GM04503 (cell line): ENCODE results near the gene ADCY10.

Experiments used
- DNase-seq: peaks from one replicate; pipeline ENCODE4 v3.0.0-alpha.2; 2012; ENCODE audit warnings: low read depth

ADCY10 gene

DNA sequence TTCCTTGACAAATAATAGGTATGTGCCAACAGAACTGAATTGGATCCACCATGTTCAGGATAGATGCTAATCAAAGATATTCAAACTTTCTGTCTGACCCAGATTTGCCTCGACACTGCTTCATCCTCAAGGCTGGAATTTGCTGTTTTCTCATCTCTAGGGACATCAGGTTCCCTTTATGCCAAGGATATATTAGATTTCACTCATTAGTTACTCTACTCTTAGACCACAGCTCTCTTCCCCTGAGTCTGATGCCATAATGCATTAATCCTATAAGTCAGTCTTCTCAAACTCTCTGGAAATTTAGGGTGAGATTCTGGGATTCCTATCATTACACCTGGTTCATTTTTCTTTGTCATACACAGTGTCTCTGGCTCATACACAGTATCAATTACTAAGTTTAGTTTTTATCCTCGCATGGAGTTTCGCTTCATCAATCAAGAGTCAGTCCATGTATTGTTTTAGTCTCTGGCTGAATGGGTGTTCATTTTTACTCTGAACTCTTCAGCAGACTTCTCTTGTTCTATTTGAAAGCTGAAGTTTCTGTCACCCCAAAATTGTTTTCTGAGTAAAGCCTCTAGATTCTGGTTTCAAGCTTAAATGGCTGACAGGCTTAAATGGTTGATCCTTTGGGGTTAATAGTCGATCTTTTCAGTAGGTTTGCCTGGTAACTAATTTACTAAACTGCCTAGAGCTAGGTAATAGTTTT, 13.3 kb upstream of the ADCY10 start:
- no peak for DNase-seq

GRCh38 chr1:167926486-167926997, 12.6 kb upstream of the ADCY10 start:
- no peak for DNase-seq

DNA sequence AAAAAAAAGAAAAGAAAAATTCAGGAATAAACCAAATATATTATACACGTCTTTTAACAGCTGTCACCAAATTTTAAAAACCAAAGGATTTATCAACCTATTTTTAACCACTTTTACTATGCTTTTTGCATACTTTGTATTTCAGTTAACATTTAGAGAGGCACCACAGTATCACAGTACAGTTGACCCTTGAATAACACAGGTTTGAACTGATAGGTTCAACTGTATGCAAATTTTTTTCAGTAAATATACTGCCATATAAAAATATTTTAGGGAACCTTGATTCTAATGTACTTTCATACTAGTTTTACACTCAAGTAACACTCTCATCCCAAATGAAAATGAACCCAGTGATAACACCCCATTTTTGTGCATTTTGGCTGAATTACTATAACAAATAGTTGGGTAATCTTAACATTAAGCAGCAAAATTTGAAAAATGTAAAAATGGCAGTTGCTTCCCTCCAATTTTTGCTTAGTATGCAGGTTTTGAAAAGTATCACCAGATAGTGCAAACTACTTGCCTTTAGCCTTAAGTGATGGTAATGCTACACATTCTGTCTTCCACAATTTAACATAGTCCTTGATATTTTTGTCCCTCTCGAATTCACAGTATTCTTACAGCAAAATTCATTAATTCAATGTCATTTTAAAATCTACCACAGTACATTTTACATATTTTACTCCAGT, 10.8 kb upstream of the ADCY10 start:
- no peak for DNase-seq

DNA sequence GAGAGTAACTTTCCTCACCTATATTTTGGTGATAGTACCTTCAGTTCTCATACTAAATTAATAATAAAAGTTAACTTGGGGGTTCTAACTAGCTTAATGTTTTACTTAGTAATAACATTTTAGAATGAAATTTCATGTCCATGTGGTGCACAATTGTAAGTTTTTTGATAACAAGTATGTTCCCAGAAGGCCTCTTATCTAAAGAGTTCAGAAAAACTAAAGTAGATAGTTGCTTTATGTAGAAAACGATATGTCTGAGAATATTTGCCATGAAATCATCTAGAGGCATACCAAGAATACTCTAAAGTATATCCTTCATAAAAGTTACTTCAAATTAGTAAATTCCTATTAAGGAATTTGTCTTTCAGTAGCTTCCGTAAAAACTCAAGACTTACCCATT, 10.2 kb upstream of the ADCY10 start:
- DNase-seq, result no peak

DNA sequence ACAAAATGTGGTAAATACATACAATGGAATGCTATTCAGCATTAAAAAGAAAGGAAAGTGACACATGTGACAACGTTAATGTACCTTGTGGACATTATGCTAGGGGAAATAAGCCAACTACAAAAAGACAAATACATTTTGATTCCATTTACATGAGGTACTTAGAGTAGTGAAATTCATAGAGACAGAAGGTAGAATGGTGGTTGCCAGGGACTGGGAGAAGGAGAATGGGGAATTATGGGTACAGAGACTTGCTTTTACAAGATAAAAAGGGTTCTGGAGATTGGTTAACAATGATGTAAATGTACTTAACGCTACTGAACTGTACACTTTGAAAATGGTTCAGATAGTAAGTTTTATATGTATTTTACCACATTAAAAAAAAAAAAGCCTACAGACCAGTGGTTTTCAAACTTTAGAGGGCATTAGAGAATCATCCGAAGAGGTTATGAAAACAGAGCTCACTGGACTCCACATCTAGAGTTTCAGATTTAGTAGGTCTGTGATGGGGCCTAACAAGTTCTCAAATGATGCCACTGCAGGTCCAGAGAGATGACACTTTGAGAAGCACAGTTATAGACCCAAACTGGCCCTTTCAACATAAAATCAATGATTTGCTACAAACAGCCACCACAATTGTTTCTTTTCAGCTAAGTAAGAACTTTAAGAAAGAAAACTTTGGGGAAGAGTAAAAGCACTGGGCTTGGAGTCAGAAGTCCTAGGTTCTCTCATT, 9.6 kb upstream of the ADCY10 start:
- no peak for DNase-seq

- DNase-seq, result no peak
These were observed 8.7 kb upstream of the ADCY10 start for GRCh38 chr1:167922611-167923074.

- DNase-seq, result no peak
These were observed 8.1 kb upstream of the ADCY10 start for GRCh38 chr1:167922023-167922422.

DNA sequence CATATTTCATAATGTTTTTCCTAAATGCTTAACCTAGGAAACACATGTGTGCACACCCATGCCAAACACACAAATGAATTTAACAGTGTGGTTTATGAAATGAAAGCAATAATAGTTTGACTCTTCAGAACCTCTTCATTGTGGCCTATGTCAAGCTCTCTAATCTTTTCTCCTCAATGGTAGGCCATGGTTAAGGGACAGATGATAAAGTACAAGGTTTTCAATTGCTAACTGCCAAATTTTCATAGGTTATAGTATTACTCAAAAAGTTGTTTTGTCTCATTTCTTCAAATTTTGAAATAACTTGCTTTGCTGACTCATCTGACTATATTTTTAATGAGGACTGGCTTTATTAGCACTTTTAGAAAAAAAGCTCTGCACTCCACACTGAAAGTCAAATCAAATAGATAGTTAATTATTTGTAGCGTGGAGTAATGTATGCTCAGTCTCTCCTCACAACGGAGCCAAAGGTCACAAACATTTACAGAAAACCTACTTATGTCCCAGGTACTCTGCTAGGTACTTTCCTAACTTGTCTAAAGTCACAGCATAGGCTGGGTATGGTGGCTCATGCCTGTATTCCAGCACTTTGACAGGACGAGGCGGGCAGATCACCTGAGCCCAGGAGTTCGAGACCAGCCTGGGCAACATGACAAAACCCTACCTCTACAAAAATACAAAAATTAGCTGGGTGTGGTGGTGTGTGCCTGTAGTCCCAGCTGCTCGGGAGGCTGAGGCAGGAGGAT, 3.0 kb upstream of the ADCY10 start:
- no peak for DNase-seq

DNA sequence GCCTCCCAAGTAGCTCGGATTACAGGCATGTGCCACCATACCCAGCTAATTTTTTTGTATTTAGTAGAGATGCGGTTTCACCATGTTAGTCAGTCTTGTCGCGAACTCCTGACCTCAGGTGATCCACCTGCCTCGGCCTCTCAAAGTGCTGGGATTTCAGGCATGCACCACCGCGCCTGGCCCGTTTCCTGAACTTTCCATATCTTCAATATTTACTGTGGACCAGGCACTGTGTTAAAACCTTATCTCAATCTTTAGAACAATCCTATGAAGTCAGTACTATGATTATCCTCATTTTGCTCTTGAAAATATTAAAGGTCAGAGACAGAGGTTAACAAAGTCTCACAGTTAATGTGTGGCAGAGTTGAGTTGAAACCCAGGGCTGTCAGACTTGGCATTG, 1.6 kb upstream of the ADCY10 start:
- no peak for DNase-seq

DNA sequence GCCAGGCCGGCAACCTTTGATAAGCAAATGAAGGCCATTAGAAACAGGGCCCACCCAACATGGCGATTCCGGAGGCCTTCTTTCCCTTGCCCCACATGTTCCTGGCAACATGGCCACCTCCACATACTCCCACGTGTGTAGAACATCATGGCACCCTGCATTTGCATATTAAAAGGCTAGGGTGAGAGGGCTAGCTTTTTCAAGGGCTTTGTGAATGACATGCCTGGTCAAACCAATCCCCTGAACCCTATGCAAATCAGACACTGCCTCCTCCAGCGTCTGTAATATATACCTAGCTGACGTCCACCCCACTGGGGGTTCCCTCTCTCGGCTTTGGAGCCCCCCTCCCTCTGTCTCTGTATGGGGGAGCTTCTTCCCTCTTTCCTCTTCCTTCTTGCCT, 1.6 kb downstream of the ADCY10 start:
- DNase-seq, result no peak

- DNase-seq, result no peak
These were observed 2.5 kb downstream of the ADCY10 start for GRCh38 chr1:167911413-167911812.

DNA sequence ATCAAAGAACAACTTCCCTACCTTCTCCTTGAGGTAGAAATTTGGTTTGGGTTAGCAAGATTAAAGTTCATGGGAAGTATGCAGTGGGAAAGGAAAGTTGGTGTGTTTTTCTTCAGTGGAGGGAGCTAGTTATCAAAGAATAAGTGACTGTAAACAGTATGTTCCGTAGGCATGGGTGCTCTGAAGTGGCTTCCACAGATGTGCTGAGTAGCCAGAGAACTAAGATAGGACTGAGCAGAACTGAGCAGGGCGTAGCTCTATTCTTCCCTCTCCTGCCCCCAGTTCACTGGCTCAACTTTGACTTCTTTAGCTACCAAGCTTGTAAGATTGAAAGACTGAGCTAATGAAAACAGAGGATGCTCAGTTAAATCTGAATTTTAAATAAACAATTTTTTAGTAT, 3.4 kb downstream of the ADCY10 start:
- DNase-seq, result no peak

- DNase-seq, result no peak
These were observed 4.2 kb downstream of the ADCY10 start for GRCh38 chr1:167909691-167910180.

- DNase-seq, result no peak
These were observed 8.3 kb downstream of the ADCY10 start for GRCh38 chr1:167905671-167906070.

DNA sequence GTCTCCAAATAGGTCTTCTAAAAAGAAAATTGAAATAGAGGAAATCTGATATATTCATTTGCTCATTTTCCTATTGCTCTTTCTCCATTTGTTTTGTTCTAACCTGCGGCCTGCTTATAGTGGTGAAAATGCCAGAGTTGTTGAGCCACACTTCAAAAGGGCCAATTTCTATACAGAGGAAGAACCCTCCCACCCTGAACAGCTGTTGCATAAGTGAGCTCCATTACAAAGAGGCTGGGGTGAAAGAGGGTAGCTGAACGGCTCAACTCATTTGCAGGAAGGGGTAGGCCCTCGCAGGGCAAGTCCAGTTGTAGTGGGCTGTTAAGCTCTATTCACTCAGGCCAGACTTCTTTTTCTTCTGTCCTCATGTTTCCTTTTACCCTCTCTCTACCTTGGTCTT, 8.8 kb downstream of the ADCY10 start:
- no peak for DNase-seq

DNA sequence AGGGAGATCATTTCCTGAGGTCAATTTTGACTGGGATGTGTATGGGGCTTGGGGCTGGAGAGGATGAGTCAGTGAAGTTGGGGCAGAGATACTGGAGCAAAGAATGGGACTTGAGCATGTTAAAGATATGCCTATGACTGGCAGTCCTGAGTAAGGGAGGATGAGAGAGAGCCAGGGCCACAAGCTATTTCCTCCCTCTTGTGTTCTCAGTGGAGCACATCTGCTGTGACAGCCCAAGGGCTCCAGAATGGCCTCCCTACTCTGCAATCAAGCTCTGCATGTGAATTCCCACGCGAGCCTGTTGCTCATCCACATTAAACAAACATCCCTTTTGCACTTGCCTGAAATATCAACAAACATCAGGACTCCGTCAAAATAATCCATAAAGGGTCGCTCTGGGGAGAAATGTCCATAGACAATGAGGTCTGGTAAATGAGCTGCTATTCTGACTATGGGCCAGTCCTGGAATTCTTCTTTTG, 9.2 kb downstream of the ADCY10 start:
- DNase-seq, result no peak

- no peak for DNase-seq
These were observed 13.0 kb downstream of the ADCY10 start for GRCh38 chr1:167900907-167901306.

GRCh38 chr1:167899253-167899681, 14.7 kb downstream of the ADCY10 start:
- DNase-seq, result no peak

- no peak for DNase-seq
These were observed 15.2 kb downstream of the ADCY10 start for GRCh38 chr1:167898578-167899222.

- no peak for DNase-seq
These were observed 20.1 kb downstream of the ADCY10 start for GRCh38 chr1:167893798-167894197.

GRCh38 chr1:167890400-167890799, 23.5 kb downstream of the ADCY10 start:
- DNase-seq, result no peak
